Liver (tissue), 9 donors: ENCODE data around the gene CDC42BPA. TPM values are rescaled to one million over a fixed set of nuclear protein-coding genes. Genes with fewer than 3 reads are reported as not detected.

Source experiments
- DNase-seq: peaks from one replicate; pipeline ENCODE4 v3.0.0-alpha.2; 2017; ENCODE audit warnings: low spot score
- H3K27ac ChIP-seq, 2 donors: one replicate each; pipeline ENCODE4 v1.7.0; 2013; ENCODE audit warnings: inconsistent platforms in 2 of 2, low read length in 2 of 2, control low read depth in 1 of 2, low read depth in 1 of 2, mild to moderate bottlenecking in 1 of 2
- H3K27me3 ChIP-seq, 4 donors: one replicate each; pipeline versions ENCODE4 v1.6.1 to v1.7.0; 2013; ENCODE audit warnings: low read length in 3 of 4, inconsistent platforms in 1 of 4, mild to moderate bottlenecking in 1 of 4, moderate library complexity in 1 of 4; ENCODE audit not compliant: control insufficient read depth in 4 of 4, insufficient read depth in 4 of 4
- H3K36me3 ChIP-seq, 4 donors: one replicate each; pipeline versions ENCODE4 v1.6.1 to v1.7.0; 2013; ENCODE audit warnings: low read length in 3 of 4, mild to moderate bottlenecking in 3 of 4, low read depth in 1 of 4, moderate library complexity in 1 of 4; ENCODE audit not compliant: control insufficient read depth in 4 of 4, insufficient read depth in 3 of 4
- H3K4me1 ChIP-seq, 4 donors: one replicate each; pipeline versions ENCODE4 v1.6.1 to v1.7.0; 2013; ENCODE audit warnings: low read length in 3 of 4, mild to moderate bottlenecking in 3 of 4, moderate library complexity in 1 of 4; ENCODE audit not compliant: control insufficient read depth in 4 of 4, insufficient read depth in 4 of 4
- H3K4me3 ChIP-seq, 3 donors: one replicate each; pipeline versions ENCODE4 v1.6.1 to v1.7.0; 2013; ENCODE audit warnings: low read length in 3 of 3, control low read depth in 1 of 3, low read depth in 1 of 3, mild to moderate bottlenecking in 1 of 3
- H3K9ac ChIP-seq, 2 donors: one replicate each; pipeline ENCODE4 v1.7.0; 2013; ENCODE audit warnings: low read length in 2 of 2, mild to moderate bottlenecking in 2 of 2, moderate library complexity in 2 of 2, control low read depth in 1 of 2, low read depth in 1 of 2
- H3K9me3 ChIP-seq, 4 donors: one replicate each; pipeline versions ENCODE4 v1.6.1 to v1.7.0; 2013; ENCODE audit warnings: low read length in 3 of 4; ENCODE audit not compliant: control insufficient read depth in 4 of 4
- CTCF ChIP-seq: fragments of 150-350 bp; IDR thresholded peaks from 2 replicates; pipeline ENCODE4 v1.5.1; 2017; ENCODE audit warnings: improper control_type of control experiment, low read depth, low read length; ENCODE audit not compliant: missing input control
- EGR1 ChIP-seq, 2 donors: IDR thresholded peaks; 2 replicates each; pipeline ENCODE4 v1.6.1; 2016 to 2018; ENCODE audit warnings: antibody characterized with exemption in 2 of 2, low read depth in 2 of 2
- FOXA1 ChIP-seq: IDR thresholded peaks from 2 replicates; pipeline ENCODE4 v1.6.1; 2016; ENCODE audit warnings: antibody characterized with exemption
- FOXA2 ChIP-seq: IDR thresholded peaks from 2 replicates; pipeline ENCODE4 v1.6.1; 2016; ENCODE audit warnings: antibody characterized with exemption
- GABPA ChIP-seq, 2 donors: IDR thresholded peaks in 1 of 2; conservative IDR thresholded peaks in 1 of 2; 2 replicates each; pipeline ENCODE4 v1.6.1; 2016; ENCODE audit warnings: antibody characterized with exemption in 2 of 2, mild to moderate bottlenecking in 1 of 2, moderate library complexity in 1 of 2
- HNF4A ChIP-seq, 2 donors: conservative IDR thresholded peaks; 2 replicates each; pipeline ENCODE4 v1.6.1; 2016; ENCODE audit warnings: antibody characterized with exemption in 2 of 2, mild to moderate bottlenecking in 2 of 2
- HNF4G ChIP-seq: IDR thresholded peaks from 2 replicates; pipeline ENCODE4 v1.6.1; 2016; ENCODE audit warnings: antibody characterized with exemption
- JUND ChIP-seq, 2 donors: IDR thresholded peaks; 2 replicates each; pipeline ENCODE4 v1.6.1; 2016; ENCODE audit warnings: antibody characterized with exemption in 2 of 2
- MAX ChIP-seq: IDR thresholded peaks from 2 replicates; pipeline ENCODE4 v1.6.1; 2016; ENCODE audit warnings: antibody characterized with exemption
- NR2F2 ChIP-seq: IDR thresholded peaks from 2 replicates; pipeline ENCODE4 v1.6.1; 2016; ENCODE audit warnings: antibody characterized with exemption
- RAD21 ChIP-seq, 2 donors: IDR thresholded peaks; 2 replicates each; pipeline ENCODE4 v1.6.1; 2016; ENCODE audit warnings: antibody characterized with exemption in 2 of 2, mild to moderate bottlenecking in 2 of 2
- RXRA ChIP-seq, 2 donors: IDR thresholded peaks; 2 replicates each; pipeline ENCODE4 v1.6.1; 2017 to 2018; ENCODE audit warnings: antibody characterized with exemption in 2 of 2, mild to moderate bottlenecking in 1 of 2
- SP1 ChIP-seq: IDR thresholded peaks from 2 replicates; pipeline ENCODE4 v1.6.1; 2018; ENCODE audit warnings: antibody characterized with exemption, mild to moderate bottlenecking
- TAF1 ChIP-seq: conservative IDR thresholded peaks from 2 replicates; pipeline ENCODE4 v1.6.1; 2016; ENCODE audit warnings: antibody characterized with exemption, mild to moderate bottlenecking
- YY1 ChIP-seq: IDR thresholded peaks from 2 replicates; pipeline ENCODE4 v1.6.1; 2016; ENCODE audit warnings: antibody characterized with exemption, mild to moderate bottlenecking
- ZBTB33 ChIP-seq: IDR thresholded peaks from 2 replicates; pipeline ENCODE4 v1.6.1; 2016; ENCODE audit warnings: antibody characterized with exemption
- WGBS: extraction: QIAGEN DNeasy Blood & Tissue Kit; methylation state at CpG from one replicate; pipeline ENCODE4 v1.1.7; 2013; 5-methylcytosine and 5-hydroxymethylcytosine counted together
- polyA plus RNA-seq, 2 donors: library from polyadenylated mRNA; stranded (reverse) in 1 of 2; unstranded in 1 of 2; fragments of 200-250 nt in 1 of 2; fragments of >200 nt in 1 of 2; fragmentation: Nextera tagmentation in 1 of 2; extraction: Ambion mirVana in 1 of 2; gene quantifications; one replicate each; pipeline versions ENCODE4 v1.2.1 to v1.2.3, GENCODE V29; 2013 to 2015
- total RNA-seq, 2 donors: library from RNA; depleted of rRNA; stranded (reverse); fragments of >200 nt; gene quantifications; one replicate each; pipeline ENCODE4 v1.2.3, GENCODE V29; 2014
- TF ChIP-seq, protein P1 (sequence below): IDR thresholded peaks from 2 replicates; pipeline ENCODE4 v1.6.1; 2016; ENCODE audit warnings: antibody characterized with exemption
- TF ChIP-seq, protein P2 (sequence below): IDR thresholded peaks from 2 replicates; pipeline ENCODE4 v1.6.1; 2016; ENCODE audit warnings: antibody characterized with exemption, mild to moderate bottlenecking
- donor health status: healthy.
- donor health status: healthy.
- donor health status: healthy.
- donor health status: healthy.
- donor health status: healthy.

CDC42BPA gene
- total and polyA plus RNA-seq, 4 donors = 5.8 to 39.9 (median 24.3) TPM

DNA sequence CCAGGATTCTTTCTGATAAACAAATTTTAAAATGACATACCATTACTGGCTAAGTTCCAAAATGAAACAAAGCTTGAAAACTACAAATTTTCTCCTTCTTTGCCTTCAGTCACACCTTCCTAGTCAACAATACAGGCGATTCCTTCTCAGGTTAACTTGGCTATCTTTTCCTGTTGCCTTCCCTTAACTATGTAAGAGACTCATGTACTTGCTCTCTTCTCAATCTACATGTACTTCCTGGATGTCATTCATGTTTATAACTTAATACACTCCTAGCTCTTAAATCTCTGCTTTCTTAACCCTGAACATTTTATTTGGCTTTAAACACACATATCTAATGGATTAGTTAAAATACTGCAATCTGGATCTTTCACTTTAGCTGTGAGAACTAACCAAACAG is 281.2 kb downstream of the CDC42BPA start:
- 89% methylated on average over 1 of the region's 1 CpG for WGBS
- Histone ChIP-seq H3K9me3 (no peaks in the 10 kb centered on the region), H3K27me3 (no peaks in the 10 kb centered on the region), H3K27ac (no peak overlapping the region), H3K4me3 (no peak overlapping the region), H3K36me3 (peaks cover 0 to 9% (median 6%) of the 10 kb centered on the region in 4 donors), H3K4me1 (no peaks in the 10 kb centered on the region), H3K9ac (no peak overlapping the region)
- no peak for DNase-seq
- TF ChIP-seq SP1 (no peak), RAD21 (IDR thresholded peaks at IDR 0.05) (no peak), CTCF (no peak), HNF4G (no peak), YY1 (no peak)
- TF ChIP-seq, protein P1, sequence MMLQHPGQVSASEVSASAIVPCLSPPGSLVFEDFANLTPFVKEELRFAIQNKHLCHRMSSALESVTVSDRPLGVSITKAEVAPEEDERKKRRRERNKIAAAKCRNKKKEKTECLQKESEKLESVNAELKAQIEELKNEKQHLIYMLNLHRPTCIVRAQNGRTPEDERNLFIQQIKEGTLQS = no peak

DNA sequence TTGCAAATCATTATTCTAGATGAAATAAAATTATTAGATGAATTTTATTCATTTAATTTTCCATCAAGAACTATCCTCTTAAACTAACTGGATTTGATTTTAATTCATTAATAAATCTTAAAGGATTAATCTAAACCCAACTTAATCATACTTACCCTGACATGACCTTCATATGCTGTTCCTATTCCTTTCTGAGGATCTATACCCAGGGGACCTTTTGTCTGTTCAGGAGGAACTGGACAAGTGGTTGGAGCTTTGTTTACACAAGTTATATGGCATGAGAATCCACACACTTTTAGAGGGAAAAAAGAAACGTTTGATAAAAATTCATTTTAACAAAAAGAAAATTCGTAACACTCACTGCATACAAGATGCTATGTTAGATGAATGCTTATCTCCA is 283.0 kb downstream of the CDC42BPA start:
- no peak for DNase-seq
- 88% methylated on average over 2 of the region's 2 CpGs for WGBS
- no peaks in the 10 kb centered on the region for H3K4me1 ChIP-seq
- H3K4me3 ChIP-seq = no peak overlapping the region
- H3K27ac ChIP-seq = no peak overlapping the region
- H3K9me3 ChIP-seq = no peaks in the 10 kb centered on the region
- peaks cover 0 to 17% (median 9%) of the 10 kb centered on the region in 4 donors for H3K36me3 ChIP-seq
- H3K27me3 ChIP-seq = no peaks in the 10 kb centered on the region
- H3K9ac ChIP-seq = no peak overlapping the region
- TF ChIP-seq GABPA (IDR thresholded peaks at IDR 0.05 in 1 of 2, conservative IDR thresholded peaks at IDR 0.05 in 1 of 2) (no peak), HNF4A (conservative IDR thresholded peaks at IDR 0.05) (no peak), FOXA2 (no peak), CTCF (no peak), EGR1 (IDR thresholded peaks at IDR 0.05; ENCODE audit: low read depth in 2 of 2) (no peak), MAX (no peak), NR2F2 (no peak), SP1 (no peak), YY1 (no peak), RAD21 (IDR thresholded peaks at IDR 0.05) (no peak), RXRA (IDR thresholded peaks at IDR 0.05) (no peak), HNF4G (no peak), TAF1 (no peak), JUND (IDR thresholded peaks at IDR 0.05) (no peak), ZBTB33 (no peak), FOXA1 (no peak)
- TF ChIP-seq, protein P1 = no peak
- TF ChIP-seq, protein P2, sequence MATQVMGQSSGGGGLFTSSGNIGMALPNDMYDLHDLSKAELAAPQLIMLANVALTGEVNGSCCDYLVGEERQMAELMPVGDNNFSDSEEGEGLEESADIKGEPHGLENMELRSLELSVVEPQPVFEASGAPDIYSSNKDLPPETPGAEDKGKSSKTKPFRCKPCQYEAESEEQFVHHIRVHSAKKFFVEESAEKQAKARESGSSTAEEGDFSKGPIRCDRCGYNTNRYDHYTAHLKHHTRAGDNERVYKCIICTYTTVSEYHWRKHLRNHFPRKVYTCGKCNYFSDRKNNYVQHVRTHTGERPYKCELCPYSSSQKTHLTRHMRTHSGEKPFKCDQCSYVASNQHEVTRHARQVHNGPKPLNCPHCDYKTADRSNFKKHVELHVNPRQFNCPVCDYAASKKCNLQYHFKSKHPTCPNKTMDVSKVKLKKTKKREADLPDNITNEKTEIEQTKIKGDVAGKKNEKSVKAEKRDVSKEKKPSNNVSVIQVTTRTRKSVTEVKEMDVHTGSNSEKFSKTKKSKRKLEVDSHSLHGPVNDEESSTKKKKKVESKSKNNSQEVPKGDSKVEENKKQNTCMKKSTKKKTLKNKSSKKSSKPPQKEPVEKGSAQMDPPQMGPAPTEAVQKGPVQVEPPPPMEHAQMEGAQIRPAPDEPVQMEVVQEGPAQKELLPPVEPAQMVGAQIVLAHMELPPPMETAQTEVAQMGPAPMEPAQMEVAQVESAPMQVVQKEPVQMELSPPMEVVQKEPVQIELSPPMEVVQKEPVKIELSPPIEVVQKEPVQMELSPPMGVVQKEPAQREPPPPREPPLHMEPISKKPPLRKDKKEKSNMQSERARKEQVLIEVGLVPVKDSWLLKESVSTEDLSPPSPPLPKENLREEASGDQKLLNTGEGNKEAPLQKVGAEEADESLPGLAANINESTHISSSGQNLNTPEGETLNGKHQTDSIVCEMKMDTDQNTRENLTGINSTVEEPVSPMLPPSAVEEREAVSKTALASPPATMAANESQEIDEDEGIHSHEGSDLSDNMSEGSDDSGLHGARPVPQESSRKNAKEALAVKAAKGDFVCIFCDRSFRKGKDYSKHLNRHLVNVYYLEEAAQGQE = no peak
